WTC11 (cell line): ENCODE data around the gene RABL3. TPM values are rescaled to one million over a fixed set of nuclear protein-coding genes. Genes with fewer than 3 reads are reported as not detected.
A peak's percentile ranks its signal among the peaks of the same experiment; 100 is the strongest.

Source experiments
- ATAC-seq: fragments of 200-7000 bp; cut with Tn5 transposase; 2 replicates; pipeline ENCODE4 v1.10.0; 2021; ENCODE audit warnings: mild to moderate bottlenecking, moderate library complexity
- CTCF ChIA-PET: fragments of 300-600 bp; sonication (Branson Sonifier 250); formaldehyde crosslinking; loops from one replicate; lab custom pipeline; 2021; ENCODE audit warnings: antibody characterized with exemption; lab: Charles Lee
- POLR2A ChIA-PET: fragments of 350-600 bp; sonication (Branson Sonifier 250); formaldehyde crosslinking; loops from one replicate; lab custom pipeline; 2021; ENCODE audit warnings: antibody characterized with exemption; lab: Charles Lee
- DNase-seq: peaks from one replicate; pipeline ENCODE4 v3.0.0; 2021; ENCODE audit warnings: low spot score
- H3K27ac Mint-ChIP-seq: 2 replicates; pipeline ENCODE4 v1.8.0; 2021; ENCODE audit warnings: mixed read lengths
- H3K27me3 Mint-ChIP-seq: 2 replicates; pipeline ENCODE4 v1.8.0; 2021; ENCODE audit warnings: low read depth, mild to moderate bottlenecking, moderate library complexity, mixed read lengths
- H3K36me3 Mint-ChIP-seq: 2 replicates; pipeline ENCODE4 v1.8.0; 2021; ENCODE audit warnings: mixed read lengths
- H3K4me1 Mint-ChIP-seq: 2 replicates; pipeline ENCODE4 v1.8.0; 2022; ENCODE audit warnings: mixed read lengths
- H3K4me3 Mint-ChIP-seq: 2 replicates; pipeline ENCODE4 v1.8.0; 2021; ENCODE audit warnings: mild to moderate bottlenecking, moderate library complexity, mixed read lengths
- H3K9me3 Mint-ChIP-seq: 2 replicates; pipeline ENCODE4 v1.8.0; 2021; ENCODE audit warnings: mixed read lengths
- CDX4 ChIP-seq: fragments of 250-450 bp; sonication (Bioruptor Pico); IDR thresholded peaks from 2 replicates; pipeline ENCODE4 v1.9.0; 2021; ENCODE audit warnings: moderate library complexity, mild to moderate bottlenecking, inconsistent platforms, borderline replicate concordance
- E2F5 ChIP-seq: sonication (generic); formaldehyde crosslinking; IDR thresholded peaks from 2 replicates; pipeline ENCODE4 v1.8.1; 2022; ENCODE audit warnings: mild to moderate bottlenecking, moderate library complexity, missing genetic modification reagents
- ERG ChIP-seq: fragments of 250-450 bp; sonication (Bioruptor Pico); IDR thresholded peaks from 2 replicates; pipeline ENCODE4 v1.8.0; 2021; ENCODE audit warnings: mild to moderate bottlenecking
- ETV6 ChIP-seq: sonication (generic); formaldehyde crosslinking; IDR thresholded peaks from 2 replicates; pipeline ENCODE4 v1.8.1; 2022; ENCODE audit warnings: mild to moderate bottlenecking, missing genetic modification reagents
- JUN ChIP-seq: sonication (generic); formaldehyde crosslinking; IDR thresholded peaks from 2 replicates; pipeline ENCODE4 v1.8.0; 2023; ENCODE audit warnings: mild to moderate bottlenecking, missing genetic modification reagents
- NR1H2 ChIP-seq: sonication (generic); formaldehyde crosslinking; IDR thresholded peaks from 2 replicates; pipeline ENCODE4 v1.9.0; 2021; ENCODE audit warnings: mild to moderate bottlenecking, moderate library complexity, missing genetic modification reagents
- NR3C1 ChIP-seq: sonication (generic); formaldehyde crosslinking; conservative IDR thresholded peaks from 2 replicates; pipeline ENCODE4 v1.8.1; 2023; ENCODE audit warnings: low read depth, mild to moderate bottlenecking, missing genetic modification reagents
- PREB ChIP-seq: sonication (generic); formaldehyde crosslinking; IDR thresholded peaks from 2 replicates; pipeline ENCODE4 v1.8.1; 2022; ENCODE audit warnings: mild to moderate bottlenecking, missing genetic modification reagents, moderate library complexity, borderline replicate concordance
- SMAD4 ChIP-seq: sonication (generic); formaldehyde crosslinking; IDR thresholded peaks from 2 replicates; pipeline ENCODE4 v1.8.0; 2022; ENCODE audit warnings: mild to moderate bottlenecking, missing genetic modification reagents
- USF1 ChIP-seq: sonication (generic); formaldehyde crosslinking; IDR thresholded peaks from 2 replicates; pipeline ENCODE4 v1.8.0; 2022; ENCODE audit warnings: mild to moderate bottlenecking, missing genetic modification reagents
- USF2 ChIP-seq: sonication (generic); formaldehyde crosslinking; IDR thresholded peaks from 2 replicates; pipeline ENCODE4 v1.8.1; 2023; ENCODE audit warnings: mild to moderate bottlenecking, missing genetic modification reagents, moderate library complexity
- ZNF263 ChIP-seq: sonication (generic); formaldehyde crosslinking; IDR thresholded peaks from 2 replicates; pipeline ENCODE4 v1.8.1; 2022; ENCODE audit warnings: low read depth, mild to moderate bottlenecking, moderate library complexity, missing genetic modification reagents
- ZNF396 ChIP-seq: fragments of 250-450 bp; sonication (Bioruptor Pico); IDR thresholded peaks from 2 replicates; pipeline ENCODE4 v1.8.0; 2021; ENCODE audit warnings: mild to moderate bottlenecking, moderate library complexity, borderline replicate concordance
- ZNF416 ChIP-seq: fragments of 250-450 bp; sonication (Bioruptor Pico); IDR thresholded peaks from 2 replicates; pipeline ENCODE4 v1.9.0; 2021; ENCODE audit warnings: mild to moderate bottlenecking, inconsistent platforms
- total RNA-seq: library from RNA; stranded (reverse); gene quantifications from 3 replicates; pipeline ENCODE4 v1.2.3, GENCODE V29; 2021
- TF ChIP-seq, protein P1 (sequence below): sonication (generic); formaldehyde crosslinking; IDR thresholded peaks from 2 replicates; pipeline ENCODE4 v1.8.0; 2022; ENCODE audit warnings: missing genetic modification reagents
- TF ChIP-seq, protein P2 (sequence below): sonication (generic); formaldehyde crosslinking; IDR thresholded peaks from 2 replicates; pipeline ENCODE4 v1.8.0; 2023; ENCODE audit warnings: missing genetic modification reagents
- TF ChIP-seq, protein P3 (sequence below): fragments of 250-450 bp; sonication (Bioruptor Pico); IDR thresholded peaks from 2 replicates; pipeline ENCODE4 v1.9.0; 2021; ENCODE audit warnings: mild to moderate bottlenecking

The RABL3 gene
- total RNA-seq, 1 experiment from 2014 or later = 18.2 TPM

- peaks cover 12% of the 10 kb centered on the region for H3K9me3 Mint-ChIP-seq
- ATAC-seq (no peak), DNase-seq (no peak)
- CTCF ChIA-PET = no interaction called here
- H3K4me3 Mint-ChIP-seq = no peak overlapping the region
- POLR2A ChIA-PET = no interaction called here
- no peaks in the 10 kb centered on the region for H3K27me3 Mint-ChIP-seq
- no peak for TF ChIP-seq NR3C1
- TF ChIP-seq, protein P1, sequence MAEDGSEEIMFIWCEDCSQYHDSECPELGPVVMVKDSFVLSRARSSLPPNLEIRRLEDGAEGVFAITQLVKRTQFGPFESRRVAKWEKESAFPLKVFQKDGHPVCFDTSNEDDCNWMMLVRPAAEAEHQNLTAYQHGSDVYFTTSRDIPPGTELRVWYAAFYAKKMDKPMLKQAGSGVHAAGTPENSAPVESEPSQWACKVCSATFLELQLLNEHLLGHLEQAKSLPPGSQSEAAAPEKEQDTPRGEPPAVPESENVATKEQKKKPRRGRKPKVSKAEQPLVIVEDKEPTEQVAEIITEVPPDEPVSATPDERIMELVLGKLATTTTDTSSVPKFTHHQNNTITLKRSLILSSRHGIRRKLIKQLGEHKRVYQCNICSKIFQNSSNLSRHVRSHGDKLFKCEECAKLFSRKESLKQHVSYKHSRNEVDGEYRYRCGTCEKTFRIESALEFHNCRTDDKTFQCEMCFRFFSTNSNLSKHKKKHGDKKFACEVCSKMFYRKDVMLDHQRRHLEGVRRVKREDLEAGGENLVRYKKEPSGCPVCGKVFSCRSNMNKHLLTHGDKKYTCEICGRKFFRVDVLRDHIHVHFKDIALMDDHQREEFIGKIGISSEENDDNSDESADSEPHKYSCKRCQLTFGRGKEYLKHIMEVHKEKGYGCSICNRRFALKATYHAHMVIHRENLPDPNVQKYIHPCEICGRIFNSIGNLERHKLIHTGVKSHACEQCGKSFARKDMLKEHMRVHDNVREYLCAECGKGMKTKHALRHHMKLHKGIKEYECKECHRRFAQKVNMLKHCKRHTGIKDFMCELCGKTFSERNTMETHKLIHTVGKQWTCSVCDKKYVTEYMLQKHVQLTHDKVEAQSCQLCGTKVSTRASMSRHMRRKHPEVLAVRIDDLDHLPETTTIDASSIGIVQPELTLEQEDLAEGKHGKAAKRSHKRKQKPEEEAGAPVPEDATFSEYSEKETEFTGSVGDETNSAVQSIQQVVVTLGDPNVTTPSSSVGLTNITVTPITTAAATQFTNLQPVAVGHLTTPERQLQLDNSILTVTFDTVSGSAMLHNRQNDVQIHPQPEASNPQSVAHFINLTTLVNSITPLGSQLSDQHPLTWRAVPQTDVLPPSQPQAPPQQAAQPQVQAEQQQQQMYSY (CRISPR knock-in tag) = no peak
- no peak for TF ChIP-seq ERG
- no peak for TF ChIP-seq NR1H2
- no peak for TF ChIP-seq ZNF263
- no peak for TF ChIP-seq E2F5 (CRISPR knock-in tag)
- TF ChIP-seq, protein P2, sequence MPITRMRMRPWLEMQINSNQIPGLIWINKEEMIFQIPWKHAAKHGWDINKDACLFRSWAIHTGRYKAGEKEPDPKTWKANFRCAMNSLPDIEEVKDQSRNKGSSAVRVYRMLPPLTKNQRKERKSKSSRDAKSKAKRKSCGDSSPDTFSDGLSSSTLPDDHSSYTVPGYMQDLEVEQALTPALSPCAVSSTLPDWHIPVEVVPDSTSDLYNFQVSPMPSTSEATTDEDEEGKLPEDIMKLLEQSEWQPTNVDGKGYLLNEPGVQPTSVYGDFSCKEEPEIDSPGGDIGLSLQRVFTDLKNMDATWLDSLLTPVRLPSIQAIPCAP (CRISPR knock-in tag) = no peak
- no peak for TF ChIP-seq PREB (CRISPR knock-in tag)
- TF ChIP-seq, protein P3, sequence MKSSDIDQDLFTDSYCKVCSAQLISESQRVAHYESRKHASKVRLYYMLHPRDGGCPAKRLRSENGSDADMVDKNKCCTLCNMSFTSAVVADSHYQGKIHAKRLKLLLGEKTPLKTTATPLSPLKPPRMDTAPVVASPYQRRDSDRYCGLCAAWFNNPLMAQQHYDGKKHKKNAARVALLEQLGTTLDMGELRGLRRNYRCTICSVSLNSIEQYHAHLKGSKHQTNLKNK = no peak
- TF ChIP-seq ZNF396 (CRISPR knock-in tag) = no peak
- no peak for TF ChIP-seq SMAD4 (CRISPR knock-in tag)
- H3K27ac Mint-ChIP-seq = 0 out of 2 replicates have a peak overlapping the region, but pooled peaks have one; percentile 13
- peaks cover 3% of the 10 kb centered on the region; the same call in 1 of the 2 replicates for H3K4me1 Mint-ChIP-seq
- H3K36me3 Mint-ChIP-seq = peaks cover 16% of the 10 kb centered on the region
Measured at GRCh38 chr3:120705884-120706582, 36.3 kb downstream of the RABL3 start.

DNA sequence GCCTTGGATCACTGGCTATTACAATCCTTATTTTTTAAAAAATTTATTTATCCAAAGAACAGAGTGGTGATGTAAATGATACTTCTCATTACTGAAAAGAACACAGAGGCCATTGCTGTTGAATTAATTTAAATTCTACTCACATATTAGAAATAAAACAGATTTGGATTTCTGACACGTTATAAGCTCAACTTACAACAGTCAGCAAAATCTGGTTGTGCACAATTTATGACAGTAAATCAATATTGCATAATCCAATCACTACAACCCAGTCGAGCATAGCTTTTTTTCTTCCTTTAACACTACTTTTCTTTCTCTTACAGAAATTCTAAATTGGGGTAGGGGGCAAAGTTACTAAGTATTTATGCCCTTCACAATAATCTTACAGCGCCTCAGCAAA is 43.0 kb downstream of the RABL3 start:
- Mint-ChIP-seq H3K4me3 (no peak overlapping the region), H3K9me3 (peaks cover 12% of the 10 kb centered on the region), H3K4me1 (peaks cover 34% of the 10 kb centered on the region), H3K27ac (peak overlapping the region; percentile 9; the same call in 1 of the 2 replicates), H3K36me3 (peaks cover 14% of the 10 kb centered on the region), H3K27me3 (no peaks in the 10 kb centered on the region)
- ATAC-seq (no peak), DNase-seq (no peak)
- POLR2A ChIA-PET = no interaction called here
- CTCF ChIA-PET = interaction anchor here (1.6 kb wide), 1 partner anchor 96 kb away, joined by 7 read pairs; no protein-coding TSS in a partner anchor
- TF ChIP-seq ETV6 = no peak
- TF ChIP-seq, protein P1 (CRISPR knock-in tag) = no peak
- TF ChIP-seq USF2 = no peak
- no peak for TF ChIP-seq PREB (CRISPR knock-in tag)
- no peak for TF ChIP-seq CDX4 (CRISPR knock-in tag)
- no peak for TF ChIP-seq JUN
- TF ChIP-seq SMAD4 (CRISPR knock-in tag) = no peak
- TF ChIP-seq ZNF416 (CRISPR knock-in tag) = no peak
- no peak for TF ChIP-seq USF1 (CRISPR knock-in tag)
